Measurements from ENCODE around the gene COL23A1. TPM values are rescaled to one million over a fixed set of nuclear protein-coding genes. Genes with fewer than 3 reads are reported as not detected.
A peak's percentile ranks its signal among the peaks of the same experiment; 100 is the strongest.

The COL23A1 gene
- total RNA-seq, 1 donor from 2014 or later, result 2.9 TPM

DNA sequence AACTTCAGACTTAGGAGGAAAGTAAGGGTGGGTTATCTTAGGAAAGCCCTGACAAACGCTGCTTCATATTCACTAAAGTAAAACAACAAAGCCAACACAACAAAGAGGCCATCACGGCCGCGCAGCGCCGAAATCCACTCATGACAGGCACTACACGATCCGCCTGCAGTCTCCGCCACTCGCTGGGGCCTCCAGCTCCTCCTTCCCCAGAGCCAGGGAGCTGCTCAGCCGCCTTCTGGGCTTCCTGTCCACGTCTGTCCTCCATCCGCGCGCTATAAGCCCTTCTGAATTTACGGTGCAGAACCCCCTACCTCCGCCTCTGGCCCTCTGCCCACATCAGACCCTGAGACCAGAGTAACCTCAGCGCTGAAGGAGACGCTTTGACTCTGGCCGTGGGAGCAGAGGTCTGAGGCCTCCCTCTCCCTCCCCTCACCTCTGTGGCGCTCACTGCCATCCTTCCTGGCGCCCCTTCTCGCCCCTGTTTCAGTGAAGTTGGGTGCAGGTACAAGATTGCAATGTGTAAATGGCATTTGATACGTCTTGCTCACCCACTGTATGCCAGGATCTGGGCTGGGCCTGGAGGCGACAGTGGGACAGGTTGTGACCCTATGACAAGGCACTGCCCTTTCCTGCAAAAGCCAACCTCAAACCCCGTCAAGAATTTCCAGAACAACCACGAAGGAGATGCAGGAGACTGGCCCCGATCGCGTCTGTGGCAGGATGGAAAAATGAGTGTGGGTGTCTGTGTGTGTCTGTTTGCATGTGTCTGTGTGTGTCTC, 282.7 kb downstream of the COL23A1 start:
- Mint-ChIP-seq H3K27ac (ENCODE audit: unreplicated experiment) (peak overlapping the region; percentile 28), H3K27me3 (ENCODE audit: unreplicated experiment) (peaks cover 4% of the 10 kb centered on the region), H3K4me1 (ENCODE audit: low read depth, unreplicated experiment) (peaks cover 8% of the 10 kb centered on the region), H3K4me3 (ENCODE audit: unreplicated experiment) (no peak overlapping the region), H3K36me3 (ENCODE audit: unreplicated experiment) (no peaks in the 10 kb centered on the region), H3K9me3 (ENCODE audit: unreplicated experiment) (peaks cover 8% of the 10 kb centered on the region)
- DNase-seq, result peak; percentile 20
- TF ChIP-seq, protein P1, sequence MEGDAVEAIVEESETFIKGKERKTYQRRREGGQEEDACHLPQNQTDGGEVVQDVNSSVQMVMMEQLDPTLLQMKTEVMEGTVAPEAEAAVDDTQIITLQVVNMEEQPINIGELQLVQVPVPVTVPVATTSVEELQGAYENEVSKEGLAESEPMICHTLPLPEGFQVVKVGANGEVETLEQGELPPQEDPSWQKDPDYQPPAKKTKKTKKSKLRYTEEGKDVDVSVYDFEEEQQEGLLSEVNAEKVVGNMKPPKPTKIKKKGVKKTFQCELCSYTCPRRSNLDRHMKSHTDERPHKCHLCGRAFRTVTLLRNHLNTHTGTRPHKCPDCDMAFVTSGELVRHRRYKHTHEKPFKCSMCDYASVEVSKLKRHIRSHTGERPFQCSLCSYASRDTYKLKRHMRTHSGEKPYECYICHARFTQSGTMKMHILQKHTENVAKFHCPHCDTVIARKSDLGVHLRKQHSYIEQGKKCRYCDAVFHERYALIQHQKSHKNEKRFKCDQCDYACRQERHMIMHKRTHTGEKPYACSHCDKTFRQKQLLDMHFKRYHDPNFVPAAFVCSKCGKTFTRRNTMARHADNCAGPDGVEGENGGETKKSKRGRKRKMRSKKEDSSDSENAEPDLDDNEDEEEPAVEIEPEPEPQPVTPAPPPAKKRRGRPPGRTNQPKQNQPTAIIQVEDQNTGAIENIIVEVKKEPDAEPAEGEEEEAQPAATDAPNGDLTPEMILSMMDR (IDR thresholded peaks at IDR 0.05; ENCODE audit: partially characterized antibody, unreplicated experiment), result no peak

DNA sequence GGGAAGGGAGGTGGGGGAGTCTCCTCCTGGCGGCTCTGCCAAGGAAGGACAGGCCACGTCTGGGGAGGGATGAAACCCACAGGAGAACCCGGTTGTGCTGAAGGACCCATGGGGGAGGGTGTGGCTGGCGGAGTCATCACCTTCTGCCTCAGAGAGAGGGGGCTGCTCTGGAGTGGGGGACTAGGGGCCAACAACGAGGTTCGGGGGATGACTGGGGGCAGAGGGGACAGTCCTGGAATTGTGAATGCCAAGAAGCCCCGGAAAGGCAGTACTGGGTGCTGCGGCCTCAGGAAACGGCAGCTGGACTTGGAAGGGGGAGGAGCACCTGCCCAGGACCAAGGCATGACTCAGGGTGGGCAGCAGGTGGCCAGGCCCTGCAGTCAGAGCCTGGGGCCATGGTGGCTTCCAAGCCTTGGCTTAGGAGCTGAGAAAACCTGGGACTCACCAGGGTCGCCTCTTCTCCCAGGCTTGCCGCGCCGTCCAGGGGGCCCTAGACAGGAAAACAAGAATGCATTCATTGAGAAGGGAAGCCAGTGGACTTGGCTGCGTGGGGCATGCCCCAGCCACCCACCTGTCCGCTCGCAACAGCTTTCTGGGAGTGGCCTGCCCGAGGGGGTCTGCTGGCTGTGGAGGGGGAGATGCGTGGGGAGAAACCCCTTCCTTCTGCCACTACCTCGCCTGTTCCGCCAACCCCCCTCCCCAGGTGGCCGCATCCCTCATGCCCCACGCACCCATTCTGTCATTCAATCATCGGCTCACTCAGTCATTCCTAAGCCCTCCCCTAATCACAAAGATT, 283.6 kb downstream of the COL23A1 start:
- Mint-ChIP-seq H3K27ac (ENCODE audit: unreplicated experiment) (no peak overlapping the region), H3K27me3 (ENCODE audit: unreplicated experiment) (peaks cover 4% of the 10 kb centered on the region), H3K9me3 (ENCODE audit: unreplicated experiment) (peaks cover 8% of the 10 kb centered on the region), H3K36me3 (ENCODE audit: unreplicated experiment) (peaks cover under 1% of the 10 kb centered on the region), H3K4me1 (ENCODE audit: low read depth, unreplicated experiment) (peaks cover 8% of the 10 kb centered on the region), H3K4me3 (ENCODE audit: unreplicated experiment) (no peak overlapping the region)
- DNase-seq, result no peak
- TF ChIP-seq, protein P1 (IDR thresholded peaks at IDR 0.05; ENCODE audit: partially characterized antibody, unreplicated experiment), result no peak

DNA sequence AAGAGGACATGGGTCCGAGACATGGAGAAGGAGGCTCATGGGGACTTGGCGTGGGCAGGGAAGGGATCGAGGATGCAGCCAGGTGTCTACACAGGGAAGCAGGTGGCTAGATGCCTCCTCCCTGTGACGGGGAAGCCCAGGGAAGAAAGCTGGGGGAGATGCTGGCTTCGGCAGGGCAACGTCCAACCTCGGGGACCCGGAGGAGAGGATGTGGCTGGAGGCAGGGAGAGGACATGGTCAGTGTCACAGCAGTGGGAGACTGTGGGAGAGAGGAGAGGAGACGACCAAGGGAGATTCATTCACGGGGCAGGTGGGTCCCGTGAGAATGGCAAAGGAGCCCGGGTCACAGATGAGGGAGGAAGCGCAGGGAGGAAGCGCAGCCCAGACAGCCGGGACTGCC, 284.4 kb downstream of the COL23A1 start:
- H3K27me3 Mint-ChIP-seq (ENCODE audit: unreplicated experiment), result peaks cover 4% of the 10 kb centered on the region
- no peak overlapping the region for H3K27ac Mint-ChIP-seq (ENCODE audit: unreplicated experiment)
- no peak for DNase-seq
- H3K4me3 Mint-ChIP-seq (ENCODE audit: unreplicated experiment), result no peak overlapping the region
- peaks cover 9% of the 10 kb centered on the region for H3K36me3 Mint-ChIP-seq (ENCODE audit: unreplicated experiment)
- TF ChIP-seq, protein P1 (IDR thresholded peaks at IDR 0.05; ENCODE audit: partially characterized antibody, unreplicated experiment), result no peak
- H3K9me3 Mint-ChIP-seq (ENCODE audit: unreplicated experiment), result peaks cover 7% of the 10 kb centered on the region
- peaks cover 8% of the 10 kb centered on the region for H3K4me1 Mint-ChIP-seq (ENCODE audit: low read depth, unreplicated experiment)

DNA sequence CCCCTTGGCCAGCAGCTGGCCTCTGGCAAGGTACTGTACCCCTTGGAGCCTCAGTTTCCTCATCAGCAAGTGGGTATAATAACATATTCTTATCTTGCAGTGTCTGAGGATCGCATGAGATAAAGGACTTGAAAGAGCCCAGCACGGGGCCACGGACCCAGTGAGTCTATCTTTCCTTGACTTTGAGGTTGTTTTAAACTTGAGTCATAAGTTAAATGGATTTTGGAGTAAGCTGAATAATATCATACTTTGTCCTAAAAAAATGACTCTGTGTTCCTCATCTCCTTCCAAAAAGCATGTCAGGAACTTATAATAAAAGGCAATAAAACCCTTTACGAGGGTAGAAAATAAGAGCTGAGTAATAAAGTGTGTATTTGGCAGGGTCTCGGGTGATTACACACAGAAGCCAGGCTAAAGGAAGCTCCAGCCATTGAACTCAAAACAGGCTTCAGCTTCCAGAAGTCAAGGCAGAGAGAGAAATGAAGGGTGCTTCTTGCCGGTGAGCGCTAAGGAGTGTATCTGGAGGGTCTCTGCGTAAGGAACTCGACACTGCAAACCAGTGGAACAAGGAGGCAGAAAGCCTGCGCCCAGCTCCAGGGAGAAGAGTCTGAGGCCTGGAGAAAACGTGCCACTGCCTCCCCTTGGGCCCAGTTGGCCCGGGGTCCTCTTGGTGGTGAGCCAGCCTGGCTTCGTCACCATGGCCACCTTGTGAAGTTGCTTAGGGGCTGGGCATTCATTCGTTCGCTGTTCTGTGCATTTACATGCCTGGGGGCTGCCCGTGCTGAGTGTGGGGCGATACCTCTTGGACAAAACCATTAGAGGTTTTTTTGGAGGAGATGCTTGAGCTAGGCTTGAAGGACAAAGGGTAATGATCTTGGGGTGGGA, 285.2 kb downstream of the COL23A1 start:
- peaks cover 8% of the 10 kb centered on the region for H3K4me1 Mint-ChIP-seq (ENCODE audit: low read depth, unreplicated experiment)
- DNase-seq, result no peak

More for the DNA sequence above, 285.2 kb downstream of the COL23A1 start:
- Mint-ChIP-seq H3K36me3 (ENCODE audit: unreplicated experiment) (peaks cover 10% of the 10 kb centered on the region), H3K27ac (ENCODE audit: unreplicated experiment) (no peak overlapping the region), H3K4me3 (ENCODE audit: unreplicated experiment) (no peak overlapping the region), H3K27me3 (ENCODE audit: unreplicated experiment) (peaks cover 4% of the 10 kb centered on the region), H3K9me3 (ENCODE audit: unreplicated experiment) (peaks cover 7% of the 10 kb centered on the region)
- TF ChIP-seq, protein P1 (IDR thresholded peaks at IDR 0.05; ENCODE audit: partially characterized antibody, unreplicated experiment), result no peak

Data from glutamatergic neuron (in vitro differentiated cells).